HUES6 (cell line): ENCODE measurements around the gene U2AF2.

Experiments
- H3K27ac ChIP-seq: 2 replicates; pipeline ENCODE4 v1.7.0; 2013; ENCODE audit warnings: low read depth, mild to moderate bottlenecking, low read length, inconsistent platforms
- H3K27me3 ChIP-seq: 2 replicates; pipeline ENCODE4 v1.6.1; 2013; ENCODE audit warnings: low read length; ENCODE audit not compliant: control insufficient read depth, insufficient read depth
- H3K36me3 ChIP-seq: 2 replicates; pipeline ENCODE4 v1.6.1; 2013; ENCODE audit warnings: low read length; ENCODE audit not compliant: control insufficient read depth, insufficient read depth
- H3K4me1 ChIP-seq: 2 replicates; pipeline ENCODE4 v1.6.1; 2013; ENCODE audit warnings: low read length; ENCODE audit not compliant: control insufficient read depth, insufficient read depth
- H3K4me3 ChIP-seq: 2 replicates; pipeline ENCODE4 v1.5.1; 2013; ENCODE audit warnings: low read depth, low read length
- H3K9ac ChIP-seq: one replicate; pipeline ENCODE4 v1.6.1; 2013; ENCODE audit warnings: mild to moderate bottlenecking, low read length
- H3K9me3 ChIP-seq: 2 replicates; pipeline ENCODE4 v1.6.1; 2013; ENCODE audit warnings: low read depth, low read length; ENCODE audit not compliant: control insufficient read depth, insufficient read depth

Gene U2AF2

GRCh38 chr19:55645512-55645881 is 9.3 kb upstream of the U2AF2 start:
- Histone ChIP-seq H3K4me1 (peaks cover 15% of the 10 kb centered on the region), H3K36me3 (peaks cover 16% of the 10 kb centered on the region), H3K9me3 (no peaks in the 10 kb centered on the region), H3K27me3 (no peaks in the 10 kb centered on the region), H3K27ac (no peak overlapping the region), H3K9ac (no peak overlapping the region), H3K4me3 (no peak overlapping the region)

GRCh38 chr19:55646889-55647731 is 7.7 kb upstream of the U2AF2 start:
- Histone ChIP-seq H3K4me1 (peaks cover 16% of the 10 kb centered on the region), H3K27me3 (no peaks in the 10 kb centered on the region), H3K9ac (peak overlapping the region; percentile 93), H3K4me3 (peak overlapping the region; percentile 89), H3K36me3 (peaks cover 16% of the 10 kb centered on the region), H3K9me3 (no peaks in the 10 kb centered on the region), H3K27ac (no peak overlapping the region)

- Histone ChIP-seq H3K27me3 (no peaks in the 10 kb centered on the region), H3K9ac (peak within 1 kb of the TSS; percentile 93), H3K27ac (peak within 1 kb of the TSS; percentile 85), H3K4me1 (peaks cover 17% of the 10 kb centered on the region), H3K36me3 (peaks cover 16% of the 10 kb centered on the region), H3K9me3 (no peaks in the 10 kb centered on the region), H3K4me3 (peak within 1 kb of the TSS; percentile 89)
Measured at GRCh38 chr19:55647732-55648584, 6.9 kb upstream of the U2AF2 start, which contains the start of gene CCDC106. CCDC106 (plus strand) TSS chr19:55648212; CDS start chr19:55649047, 835 bp downstream.

- Histone ChIP-seq H3K4me1 (peaks cover 14% of the 10 kb centered on the region), H3K36me3 (peaks cover 16% of the 10 kb centered on the region), H3K9ac (peak overlapping the region; percentile 93)
Measured at GRCh38 chr19:55648585-55649267, 6.1 kb upstream of the U2AF2 start.

GRCh38 chr19:55649268-55650125 is 5.3 kb upstream of the U2AF2 start:
- Histone ChIP-seq H3K9ac (no peak overlapping the region), H3K9me3 (no peaks in the 10 kb centered on the region), H3K27ac (no peak overlapping the region), H3K4me1 (peaks cover 14% of the 10 kb centered on the region), H3K36me3 (peaks cover 14% of the 10 kb centered on the region), H3K4me3 (peak overlapping the region; percentile 89; the same call in 1 of the 2 replicates), H3K27me3 (no peaks in the 10 kb centered on the region)

More at GRCh38 chr19:55648585-55649267, 6.1 kb upstream of the U2AF2 start:
- Histone ChIP-seq H3K4me3 (peak overlapping the region; percentile 89), H3K27me3 (no peaks in the 10 kb centered on the region), H3K27ac (peak overlapping the region; percentile 85; the same call in 1 of the 2 replicates), H3K9me3 (no peaks in the 10 kb centered on the region)

- no peaks in the 10 kb centered on the region for H3K9me3 ChIP-seq
Measured at GRCh38 chr19:55650126-55650557, 4.7 kb upstream of the U2AF2 start.

GRCh38 chr19:55650602-55651230 is 4.1 kb upstream of the U2AF2 start:
- H3K27me3 ChIP-seq = no peaks in the 10 kb centered on the region
- H3K9ac ChIP-seq = no peak overlapping the region
- H3K9me3 ChIP-seq = no peaks in the 10 kb centered on the region
- peaks cover 14% of the 10 kb centered on the region; the same call in 1 of the 2 replicates for H3K4me1 ChIP-seq
- H3K36me3 ChIP-seq = peaks cover 2% of the 10 kb centered on the region; the same call in 1 of the 2 replicates
- H3K27ac ChIP-seq = no peak overlapping the region
- H3K4me3 ChIP-seq = no peak overlapping the region

More at GRCh38 chr19:55650126-55650557, 4.7 kb upstream of the U2AF2 start:
- H3K4me1 ChIP-seq = peaks cover 14% of the 10 kb centered on the region; the same call in 1 of the 2 replicates
- no peak overlapping the region for H3K4me3 ChIP-seq
- no peak overlapping the region for H3K27ac ChIP-seq
- peaks cover 8% of the 10 kb centered on the region for H3K36me3 ChIP-seq
- no peaks in the 10 kb centered on the region for H3K27me3 ChIP-seq
- H3K9ac ChIP-seq = no peak overlapping the region

GRCh38 chr19:55651236-55651635 is 3.6 kb upstream of the U2AF2 start:
- Histone ChIP-seq H3K4me3 (no peak overlapping the region), H3K27ac (no peak overlapping the region), H3K27me3 (no peaks in the 10 kb centered on the region), H3K9ac (no peak overlapping the region), H3K36me3 (no peaks in the 10 kb centered on the region), H3K4me1 (peaks cover 15% of the 10 kb centered on the region), H3K9me3 (no peaks in the 10 kb centered on the region)

GRCh38 chr19:55652311-55653128 is 2.3 kb upstream of the U2AF2 start:
- Histone ChIP-seq H3K27me3 (no peaks in the 10 kb centered on the region), H3K27ac (no peak overlapping the region), H3K9me3 (no peaks in the 10 kb centered on the region), H3K4me3 (peak overlapping the region; percentile 85; the same call in 1 of the 2 replicates), H3K36me3 (peaks cover 10% of the 10 kb centered on the region; the same call in 1 of the 2 replicates), H3K4me1 (peaks cover 24% of the 10 kb centered on the region), H3K9ac (no peak overlapping the region)
